HG02840 (cell line): ENCODE measurements around the gene SLC22A13.
"Not testable (repeated sequence)": the region's sequence is repeated elsewhere in the genome, so short reads cannot be mapped to it uniquely, and the experiment has no call there.

ENCODE experiments used
- ATAC-seq: cut with Tn5 transposase; IDR thresholded peaks from one replicate; pipeline ENCODE4 v1.9.1; 2021; ENCODE audit warnings: mild to moderate bottlenecking, moderate library complexity, moderate number of reproducible peaks; ENCODE audit not compliant: unreplicated experiment, low FRiP score

Gene SLC22A13, protein sequence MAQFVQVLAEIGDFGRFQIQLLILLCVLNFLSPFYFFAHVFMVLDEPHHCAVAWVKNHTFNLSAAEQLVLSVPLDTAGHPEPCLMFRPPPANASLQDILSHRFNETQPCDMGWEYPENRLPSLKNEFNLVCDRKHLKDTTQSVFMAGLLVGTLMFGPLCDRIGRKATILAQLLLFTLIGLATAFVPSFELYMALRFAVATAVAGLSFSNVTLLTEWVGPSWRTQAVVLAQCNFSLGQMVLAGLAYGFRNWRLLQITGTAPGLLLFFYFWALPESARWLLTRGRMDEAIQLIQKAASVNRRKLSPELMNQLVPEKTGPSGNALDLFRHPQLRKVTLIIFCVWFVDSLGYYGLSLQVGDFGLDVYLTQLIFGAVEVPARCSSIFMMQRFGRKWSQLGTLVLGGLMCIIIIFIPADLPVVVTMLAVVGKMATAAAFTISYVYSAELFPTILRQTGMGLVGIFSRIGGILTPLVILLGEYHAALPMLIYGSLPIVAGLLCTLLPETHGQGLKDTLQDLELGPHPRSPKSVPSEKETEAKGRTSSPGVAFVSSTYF

GRCh38 chr3:38265604-38266307 is at the start of gene SLC22A13:
TSS of gene SLC22A13 (plus strand) at chr3:38265812. CDS start at chr3:38265861, 49 bp downstream.
- no peak for ATAC-seq

DNA sequence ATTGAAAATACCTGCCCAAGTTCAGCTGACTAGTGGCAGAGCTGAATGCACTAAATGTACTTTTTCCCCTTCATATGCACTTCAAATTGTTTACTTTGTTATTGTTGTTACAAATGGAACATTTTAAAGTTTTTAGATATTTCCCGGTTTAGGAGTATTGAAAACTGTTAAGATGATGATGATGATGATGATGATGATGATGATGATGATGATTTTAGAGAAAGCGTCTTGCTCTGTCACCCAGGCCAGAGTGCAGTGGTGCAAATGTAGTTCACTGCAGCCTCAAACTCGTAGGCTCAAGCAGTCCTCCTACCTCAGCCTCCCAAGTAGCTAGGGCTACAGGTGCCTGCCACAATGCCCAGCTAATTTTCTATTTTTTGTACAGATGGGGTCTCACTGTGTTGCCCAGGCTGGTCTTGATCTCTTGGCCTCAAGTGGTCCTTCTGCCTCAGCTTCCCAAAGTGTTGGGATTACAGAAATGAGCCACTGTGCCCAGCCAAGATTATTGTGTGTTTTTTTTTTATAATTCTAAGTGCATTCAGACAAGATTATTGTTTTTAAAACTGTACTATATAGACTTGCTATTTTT is 45.9 kb upstream of the SLC22A13 start:
- no peak for ATAC-seq

DNA sequence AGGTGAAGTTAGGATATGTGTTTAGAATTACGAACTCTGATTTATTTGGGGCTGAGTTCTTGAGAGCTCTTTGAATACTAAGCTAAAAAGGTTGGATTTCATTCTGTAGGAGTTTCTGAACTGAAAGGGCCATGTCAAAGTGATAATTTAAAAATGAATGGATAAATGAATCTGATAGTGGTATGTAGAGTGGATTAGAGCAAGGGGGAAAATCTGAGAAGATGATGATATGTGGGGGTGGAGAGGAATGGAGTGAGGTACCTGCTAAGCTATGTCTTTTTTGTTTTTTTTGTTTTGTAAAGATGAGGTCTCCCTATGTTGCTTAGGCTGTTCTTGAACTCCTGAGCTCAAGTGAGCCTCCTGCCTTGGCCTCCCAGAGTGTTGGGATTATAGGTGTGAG is 44.6 kb upstream of the SLC22A13 start:
- no peak for ATAC-seq

DNA sequence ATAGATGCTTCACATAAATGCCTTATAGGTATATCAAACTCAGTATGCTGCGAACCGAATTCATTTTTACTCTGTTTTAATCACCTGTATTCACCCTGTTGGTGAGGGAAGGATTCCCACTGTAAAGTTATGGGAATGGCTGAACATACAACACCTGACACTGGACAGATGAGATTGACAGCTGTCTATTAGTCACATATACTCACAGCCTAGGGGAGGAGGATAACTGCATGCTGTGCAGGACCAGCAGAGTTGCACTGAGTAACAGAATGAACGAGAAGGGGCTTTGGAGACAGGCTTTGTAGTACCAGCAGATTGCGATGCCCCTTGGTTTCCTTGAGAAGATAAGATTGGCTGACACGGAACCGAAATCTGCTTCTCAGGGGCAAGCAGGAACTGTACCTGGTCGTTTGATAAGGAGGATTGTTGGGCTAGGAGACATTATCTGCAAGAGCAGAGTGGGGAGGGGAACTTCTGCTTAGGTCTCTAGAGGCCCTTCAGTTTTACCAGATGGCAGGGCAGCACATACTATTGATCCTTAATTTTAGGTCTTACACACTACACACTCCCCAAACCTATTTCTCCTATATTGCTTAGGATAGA is 43.5 kb upstream of the SLC22A13 start:
- ATAC-seq = no peak

DNA sequence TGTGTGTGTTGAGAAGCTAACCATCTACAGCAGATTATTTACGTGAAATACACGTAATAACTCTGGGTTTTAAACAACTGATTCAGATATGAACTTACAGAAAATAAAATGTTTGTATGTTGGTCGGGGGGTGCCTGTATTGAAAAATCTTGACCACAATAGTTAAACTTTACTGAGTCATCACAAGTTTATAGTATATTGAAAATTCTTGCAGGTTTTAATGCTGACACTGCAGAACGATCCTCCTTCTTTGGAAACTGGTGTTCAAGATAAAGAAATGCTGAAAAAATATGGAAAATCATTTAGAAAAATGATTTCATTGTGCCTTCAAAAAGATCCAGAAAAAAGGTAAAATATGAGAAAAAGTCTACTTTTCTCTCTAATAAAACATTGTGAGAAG is 41.3 kb upstream of the SLC22A13 start:
- ATAC-seq = no peak

GRCh38 chr3:38226273-38226672 is 39.3 kb upstream of the SLC22A13 start:
- ATAC-seq = no peak

DNA sequence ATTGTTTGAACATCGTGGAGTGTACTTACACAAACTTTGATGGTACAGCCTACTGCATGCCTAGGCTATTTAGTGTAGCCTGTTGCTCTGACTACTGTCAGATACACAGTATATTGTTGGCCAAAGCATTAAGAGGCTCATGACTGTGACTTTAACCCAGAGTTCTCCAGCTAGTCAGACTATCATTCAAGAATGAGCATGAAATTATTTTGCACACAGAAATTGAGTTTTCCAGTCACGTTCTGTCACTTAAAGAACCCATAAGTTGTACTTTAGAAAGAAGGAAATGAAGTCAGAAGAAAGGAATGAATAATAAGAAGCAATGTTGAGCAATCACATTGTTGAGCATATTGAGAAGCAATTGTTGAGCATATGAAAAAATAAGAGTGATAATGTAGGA is 37.6 kb upstream of the SLC22A13 start:
- no peak for ATAC-seq

GRCh38 chr3:38229036-38229435 is 36.6 kb upstream of the SLC22A13 start:
- ATAC-seq = no peak

DNA sequence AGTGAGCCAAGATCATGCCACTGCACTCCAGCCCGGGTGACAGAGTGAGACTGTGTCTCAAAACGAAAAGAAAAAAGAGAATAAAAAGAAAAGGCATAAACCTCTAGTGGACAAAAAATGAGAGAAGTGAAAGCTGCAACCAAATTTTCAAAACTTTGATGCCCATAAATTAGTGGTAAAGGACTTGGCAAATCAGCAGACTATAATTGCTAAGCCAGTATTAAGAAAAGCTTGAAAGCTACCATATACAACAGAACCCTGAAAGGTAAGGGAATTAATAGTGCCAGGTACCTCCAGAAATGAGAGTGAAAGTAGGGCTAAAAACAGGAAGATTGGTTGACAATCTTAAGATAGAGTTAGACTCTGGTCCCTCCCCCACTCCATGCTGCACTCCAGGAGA is 32.9 kb upstream of the SLC22A13 start:
- ATAC-seq = no peak

- no peak for ATAC-seq
Observed at GRCh38 chr3:38235466-38235865, 30.1 kb upstream of the SLC22A13 start.

DNA sequence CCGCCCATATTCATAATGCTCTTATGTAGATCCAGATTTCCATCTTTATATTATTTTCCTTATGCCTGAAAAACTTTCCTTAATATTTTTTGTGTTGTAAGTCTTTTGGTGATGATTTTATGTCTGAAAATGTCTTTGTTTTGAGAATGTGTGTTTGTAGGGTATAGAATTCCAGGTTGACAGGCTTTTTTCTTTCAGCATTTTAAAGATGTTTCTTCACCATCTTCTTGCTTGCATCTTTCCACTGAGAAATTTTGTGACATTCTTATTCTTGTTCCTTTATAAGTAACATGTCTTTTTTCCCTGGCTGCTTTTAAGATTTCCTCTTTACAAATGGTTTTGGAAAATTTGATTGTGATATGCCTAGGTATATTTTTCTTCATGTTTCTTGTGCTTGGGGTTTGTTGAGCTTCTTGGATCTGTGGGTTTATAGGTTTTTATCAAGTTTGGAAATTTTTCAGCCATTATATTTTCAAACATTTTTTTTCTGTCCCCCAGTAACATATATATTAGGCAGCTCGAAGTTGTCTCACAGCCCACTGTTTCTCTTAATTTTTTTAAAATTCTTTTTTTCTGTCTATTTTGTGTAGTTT is 27.1 kb upstream of the SLC22A13 start:
- ATAC-seq = no peak

GRCh38 chr3:38242812-38243211 is 22.8 kb upstream of the SLC22A13 start:
- not testable (repeated sequence) for ATAC-seq

- ATAC-seq = no peak
Observed at GRCh38 chr3:38245930-38246329, 19.7 kb upstream of the SLC22A13 start.

DNA sequence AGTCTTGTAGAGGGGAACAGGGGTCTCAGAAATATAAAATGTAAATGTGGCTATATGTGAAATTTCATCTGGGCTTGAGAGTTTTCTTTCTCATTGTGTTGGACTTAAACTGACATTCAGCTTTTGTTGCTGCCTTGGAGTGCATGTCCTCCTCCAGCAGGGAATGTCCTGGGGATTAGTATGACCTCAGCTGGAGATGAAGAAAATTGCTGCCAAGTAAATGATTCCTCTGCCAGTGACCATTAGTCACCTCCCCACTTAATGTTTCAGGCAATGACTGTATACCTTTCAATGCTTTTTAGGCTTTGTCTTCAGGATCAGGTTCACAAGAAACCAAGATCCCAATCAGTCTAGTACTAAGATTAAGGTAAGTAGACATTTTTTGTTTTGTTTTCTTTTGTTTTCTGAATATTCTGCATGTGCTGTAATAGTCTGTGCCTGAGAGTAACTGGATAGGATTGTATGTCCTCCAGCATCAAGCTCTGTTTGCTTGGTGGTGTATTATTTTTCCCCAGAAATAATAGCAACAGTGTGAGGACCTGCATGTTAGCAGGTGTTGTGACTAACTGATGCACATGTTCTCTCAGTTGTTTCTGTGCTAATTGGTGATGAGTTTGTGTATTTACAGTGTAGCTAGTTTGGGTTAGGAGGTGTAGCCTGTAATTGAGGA is 18.1 kb upstream of the SLC22A13 start:
- no peak for ATAC-seq

DNA sequence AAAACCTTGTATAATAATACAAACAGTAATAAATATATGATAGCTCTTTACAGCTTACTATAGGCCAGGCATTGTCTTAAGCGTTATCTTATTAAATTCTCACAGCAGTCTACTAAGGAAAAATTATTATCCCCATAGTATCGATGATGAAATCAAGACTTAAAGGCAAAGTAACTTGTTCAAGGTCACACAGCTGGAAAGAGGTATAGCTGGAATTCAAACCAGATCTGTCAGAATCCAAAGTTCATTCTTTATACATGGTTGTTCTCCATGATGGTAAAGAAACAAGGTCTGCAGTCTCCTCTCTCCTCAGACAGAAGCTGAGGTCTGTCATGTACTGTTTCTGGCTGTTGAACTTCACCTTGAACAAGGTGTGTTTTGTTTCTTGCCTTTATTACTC is 15.4 kb upstream of the SLC22A13 start:
- ATAC-seq = no peak

GRCh38 chr3:38251197-38251596 is 14.4 kb upstream of the SLC22A13 start:
- no peak for ATAC-seq

- no peak for ATAC-seq
Observed at GRCh38 chr3:38253704-38254103, 11.9 kb upstream of the SLC22A13 start.

- no peak for ATAC-seq
Observed at GRCh38 chr3:38254872-38255271, 10.7 kb upstream of the SLC22A13 start.

DNA sequence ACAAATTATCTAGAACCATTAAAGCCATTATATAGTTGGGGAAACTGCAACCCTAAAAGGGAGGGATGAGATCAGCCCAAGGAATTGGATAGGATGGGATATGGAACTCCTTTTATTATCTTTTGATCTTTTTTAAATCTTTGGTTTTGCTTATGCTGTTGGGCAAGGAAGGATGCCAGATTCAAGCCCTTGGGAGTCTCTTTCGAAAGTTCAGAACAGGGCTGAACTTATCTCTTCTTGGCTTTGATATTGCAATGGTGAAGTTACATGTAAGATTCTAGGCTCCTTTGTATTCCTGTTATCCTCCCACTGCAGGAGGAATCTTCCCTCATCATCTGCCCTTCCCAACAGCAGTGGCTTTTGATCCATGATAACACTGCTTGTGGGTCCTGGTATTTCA is 10.0 kb upstream of the SLC22A13 start:
- no peak for ATAC-seq

DNA sequence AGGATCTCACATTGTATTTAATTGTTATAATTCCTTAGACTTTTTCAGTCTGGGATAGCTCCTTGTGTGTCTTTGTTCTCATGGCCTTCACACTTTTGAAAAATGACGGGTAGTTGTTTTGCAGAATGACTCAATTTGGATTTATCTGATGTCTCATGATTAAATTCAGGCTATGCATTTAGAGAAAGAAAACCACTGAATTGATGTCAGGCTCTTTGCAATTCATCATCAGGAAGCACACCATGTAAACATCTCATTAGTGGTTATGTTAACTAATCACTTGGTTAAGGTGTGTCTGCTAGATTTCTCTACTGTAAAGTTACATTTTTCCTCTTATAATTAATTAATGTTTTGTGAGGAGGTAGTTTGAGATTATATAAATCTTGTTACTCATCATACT is 8.0 kb upstream of the SLC22A13 start:
- ATAC-seq = no peak
